ENCODE measurements around the gene ANO7. TPM values are rescaled to one million over a fixed set of nuclear protein-coding genes. Genes with fewer than 3 reads are reported as not detected.

Gene ANO7
- total and polyA plus RNA-seq, 11 donors: 0.67 to 3.0 (median 1.1) TPM

- H3K27ac ChIP-seq: no peak overlapping the region
- TF ChIP-seq POLR2A (IDR thresholded peaks at IDR 0.05) (no peak), CTCF (IDR thresholded peaks at IDR 0.05) (no peak)
- no peak overlapping the region for H3K4me3 ChIP-seq
- no peaks in the 10 kb centered on the region for H3K27me3 ChIP-seq
- 82 to 93% (median 85%) methylated on average over 8 to 16 of the region's 16 CpGs for WGBS, 4 donors
- peak in 1 of 5 donors; percentile 19 for DNase-seq
- H3K4me1 ChIP-seq: no peaks in the 10 kb centered on the region
- no peak for ATAC-seq
- no peaks in the 10 kb centered on the region for H3K36me3 ChIP-seq
- intact Hi-C loops (cut with DNase I): no loop called here
- no peaks in the 10 kb centered on the region for H3K9me3 ChIP-seq
Observed at GRCh38 chr2:241199286-241199685, 10.8 kb downstream of the ANO7 start.

- no peak overlapping the region for H3K4me3 ChIP-seq
- no peak for TF ChIP-seq CTCF (IDR thresholded peaks at IDR 0.05)
- no peaks in the 10 kb centered on the region for H3K4me1 ChIP-seq
- H3K27me3 ChIP-seq: no peaks in the 10 kb centered on the region
- DNase-seq: peak in 2 of 5 donors; percentile 20 to 39
- intact Hi-C loops (cut with DNase I): no loop called here
- no peak overlapping the region for H3K27ac ChIP-seq
- no peaks in the 10 kb centered on the region for H3K36me3 ChIP-seq
- no peaks in the 10 kb centered on the region for H3K9me3 ChIP-seq
- ATAC-seq: no peak
- 77 to 86% (median 83%) methylated on average over 34 to 42 of the region's 42 CpGs for WGBS, 4 donors
Observed at GRCh38 chr2:241199897-241200821, 11.7 kb downstream of the ANO7 start.

GRCh38 chr2:241200822-241201395 lies 12.4 kb downstream of the ANO7 start:
- no peak for TF ChIP-seq CTCF (IDR thresholded peaks at IDR 0.05)
- TF ChIP-seq POLR2A (IDR thresholded peaks at IDR 0.05): no peak
- 84 to 89% (median 87%) methylated on average over 12 to 21 of the region's 21 CpGs for WGBS, 4 donors
- no peak for ATAC-seq

More at GRCh38 chr2:241200822-241201395, 12.4 kb downstream of the ANO7 start:
- Histone ChIP-seq H3K27me3 (no peaks in the 10 kb centered on the region), H3K4me1 (no peaks in the 10 kb centered on the region), H3K36me3 (no peaks in the 10 kb centered on the region), H3K9me3 (no peaks in the 10 kb centered on the region), H3K4me3 (no peak overlapping the region), H3K27ac (no peak overlapping the region)
- intact Hi-C loops (cut with DNase I): no loop called here
- peak in 1 of 5 donors; percentile 11 for DNase-seq
